Vagina (tissue), 2 donors: ENCODE results near the gene IGDCC3. TPM values are rescaled to one million over a fixed set of nuclear protein-coding genes. Genes with fewer than 3 reads are reported as not detected.

Experiments used
- DNase-seq, 2 donors: peaks; one replicate each; pipeline ENCODE4 v3.0.0-alpha.2; 2017; ENCODE audit errors: extremely low spot score in 2 of 2
- H3K27ac ChIP-seq: fragments of 200-600 bp; sonication (generic); one replicate; pipeline ENCODE4 v1.5.1; 2019
- H3K27me3 ChIP-seq: fragments of 200-600 bp; sonication (generic); one replicate; pipeline ENCODE4 v1.5.1; 2019
- H3K36me3 ChIP-seq, 2 donors: fragments of 200-600 bp; sonication (generic); one replicate each; pipeline ENCODE4 v1.5.1; 2017 to 2019
- H3K4me1 ChIP-seq: fragments of 200-600 bp; sonication (generic); one replicate; pipeline ENCODE4 v1.5.1; 2019
- H3K4me3 ChIP-seq, 2 donors: fragments of 200-600 bp; sonication (generic); 1 replicate in 1 of 2; 2 replicates in 1 of 2; pipeline ENCODE4 v1.5.1; 2016 to 2019
- H3K9me3 ChIP-seq: fragments of 200-600 bp; sonication (generic); one replicate; pipeline ENCODE4 v1.5.1; 2019
- POLR2A ChIP-seq, 2 donors: fragments of 450-650 bp; IDR thresholded peaks; one replicate each; pipeline ENCODE4 v1.6.1; 2017; ENCODE audit warnings: antibody characterized with exemption in 2 of 2, mild to moderate bottlenecking in 2 of 2, moderate library complexity in 2 of 2
- POLR2AphosphoS5 ChIP-seq, 2 donors: sonication (generic); formaldehyde crosslinking; IDR thresholded peaks; one replicate each; pipeline ENCODE4 v1.9.0; 2017; ENCODE audit warnings: antibody characterized with exemption in 2 of 2, mild to moderate bottlenecking in 2 of 2, low read depth in 1 of 2; ENCODE audit not compliant: insufficient read depth in 1 of 2
- intact Hi-C: fragments of 100-400 bp; cut with DNase I; formaldehyde crosslinking; loops from one replicate; pipeline ENCODE4 v1.15.1; 2023
- total RNA-seq: library from RNA; depleted of rRNA; stranded (reverse); fragments of >200 nt; gene quantifications from one replicate; pipeline ENCODE4 v1.2.3, GENCODE V29; 2016
- TF ChIP-seq, protein P1 (sequence below), 3 experiments: fragments of 450-650 bp in 2 of 3; fragments of 200-600 bp in 1 of 3; sonication (generic) in 1 of 3; IDR thresholded peaks; one replicate each; pipeline ENCODE4 v1.5.1; 2017 to 2019; ENCODE audit warnings: antibody characterized with exemption in 3 of 3, mild to moderate bottlenecking in 2 of 3, moderate library complexity in 2 of 3

Gene IGDCC3
- total RNA-seq, 1 donor from 2014 or later, result 0.49 TPM

DNA sequence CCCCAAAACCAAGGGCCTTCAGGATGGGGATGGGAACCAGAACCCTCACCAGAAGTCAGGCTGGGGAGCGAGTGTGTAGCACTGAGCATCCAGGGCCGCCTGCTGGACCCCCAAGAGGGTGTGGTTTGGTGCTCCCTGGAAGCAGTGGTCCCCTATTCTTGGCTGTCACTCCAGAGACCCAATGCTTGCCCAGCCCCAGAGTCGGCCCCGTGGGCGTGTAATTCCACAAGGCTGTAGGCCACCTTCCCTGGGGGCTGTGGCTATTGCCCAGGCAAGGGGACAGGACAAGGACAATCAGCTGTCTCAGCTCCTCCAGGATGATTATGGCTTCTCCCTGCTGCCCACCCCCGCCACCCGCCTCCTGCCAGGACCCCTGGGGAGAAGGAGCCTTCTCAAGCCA is 14.5 kb downstream of the IGDCC3 start:
- DNase-seq, result no peak
- intact Hi-C loops, result no loop called here
- TF ChIP-seq POLR2AphosphoS5 (IDR thresholded peaks at IDR 0.05; ENCODE audit: insufficient read depth in 1 of 2, low read depth in 1 of 2) (no peak), POLR2A (IDR thresholded peaks at IDR 0.05) (no peak)
- TF ChIP-seq, protein P1, sequence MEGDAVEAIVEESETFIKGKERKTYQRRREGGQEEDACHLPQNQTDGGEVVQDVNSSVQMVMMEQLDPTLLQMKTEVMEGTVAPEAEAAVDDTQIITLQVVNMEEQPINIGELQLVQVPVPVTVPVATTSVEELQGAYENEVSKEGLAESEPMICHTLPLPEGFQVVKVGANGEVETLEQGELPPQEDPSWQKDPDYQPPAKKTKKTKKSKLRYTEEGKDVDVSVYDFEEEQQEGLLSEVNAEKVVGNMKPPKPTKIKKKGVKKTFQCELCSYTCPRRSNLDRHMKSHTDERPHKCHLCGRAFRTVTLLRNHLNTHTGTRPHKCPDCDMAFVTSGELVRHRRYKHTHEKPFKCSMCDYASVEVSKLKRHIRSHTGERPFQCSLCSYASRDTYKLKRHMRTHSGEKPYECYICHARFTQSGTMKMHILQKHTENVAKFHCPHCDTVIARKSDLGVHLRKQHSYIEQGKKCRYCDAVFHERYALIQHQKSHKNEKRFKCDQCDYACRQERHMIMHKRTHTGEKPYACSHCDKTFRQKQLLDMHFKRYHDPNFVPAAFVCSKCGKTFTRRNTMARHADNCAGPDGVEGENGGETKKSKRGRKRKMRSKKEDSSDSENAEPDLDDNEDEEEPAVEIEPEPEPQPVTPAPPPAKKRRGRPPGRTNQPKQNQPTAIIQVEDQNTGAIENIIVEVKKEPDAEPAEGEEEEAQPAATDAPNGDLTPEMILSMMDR (IDR thresholded peaks at IDR 0.05), result no peak
- Histone ChIP-seq H3K36me3 (no peaks in the 10 kb centered on the region), H3K27me3 (no peaks in the 10 kb centered on the region), H3K4me1 (no peaks in the 10 kb centered on the region), H3K4me3 (no peak overlapping the region), H3K27ac (no peak overlapping the region), H3K9me3 (no peaks in the 10 kb centered on the region)

DNA sequence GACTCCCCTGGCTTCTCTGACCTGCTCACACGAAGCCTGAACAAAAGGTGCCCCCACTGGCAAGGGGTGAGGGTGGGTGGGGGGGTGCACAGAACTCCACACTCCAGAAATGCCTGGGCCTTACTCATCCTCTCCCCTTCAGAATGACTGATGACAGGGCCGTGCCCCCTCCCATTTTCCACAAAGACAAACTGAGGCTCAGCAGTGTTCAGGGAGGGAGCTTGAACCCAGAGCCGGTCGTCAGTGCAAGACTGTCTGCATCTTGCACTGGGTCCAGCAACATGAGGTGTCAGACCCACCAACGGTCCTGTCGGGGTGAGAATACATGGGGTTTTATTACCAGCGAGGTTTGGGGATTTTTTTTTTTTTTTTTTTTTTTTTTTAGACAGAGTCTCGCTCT is 15.3 kb downstream of the IGDCC3 start:
- H3K27me3 ChIP-seq, result no peaks in the 10 kb centered on the region
- H3K4me3 ChIP-seq, result no peak overlapping the region
- no peak for DNase-seq
- TF ChIP-seq POLR2A (IDR thresholded peaks at IDR 0.05) (no peak), POLR2AphosphoS5 (IDR thresholded peaks at IDR 0.05; ENCODE audit: insufficient read depth in 1 of 2, low read depth in 1 of 2) (no peak)
- TF ChIP-seq, protein P1 (IDR thresholded peaks at IDR 0.05), result no peak
- H3K9me3 ChIP-seq, result no peaks in the 10 kb centered on the region
- H3K27ac ChIP-seq, result no peak overlapping the region
- H3K36me3 ChIP-seq, result no peaks in the 10 kb centered on the region
- H3K4me1 ChIP-seq, result no peaks in the 10 kb centered on the region
- intact Hi-C loops, result no loop called here

DNA sequence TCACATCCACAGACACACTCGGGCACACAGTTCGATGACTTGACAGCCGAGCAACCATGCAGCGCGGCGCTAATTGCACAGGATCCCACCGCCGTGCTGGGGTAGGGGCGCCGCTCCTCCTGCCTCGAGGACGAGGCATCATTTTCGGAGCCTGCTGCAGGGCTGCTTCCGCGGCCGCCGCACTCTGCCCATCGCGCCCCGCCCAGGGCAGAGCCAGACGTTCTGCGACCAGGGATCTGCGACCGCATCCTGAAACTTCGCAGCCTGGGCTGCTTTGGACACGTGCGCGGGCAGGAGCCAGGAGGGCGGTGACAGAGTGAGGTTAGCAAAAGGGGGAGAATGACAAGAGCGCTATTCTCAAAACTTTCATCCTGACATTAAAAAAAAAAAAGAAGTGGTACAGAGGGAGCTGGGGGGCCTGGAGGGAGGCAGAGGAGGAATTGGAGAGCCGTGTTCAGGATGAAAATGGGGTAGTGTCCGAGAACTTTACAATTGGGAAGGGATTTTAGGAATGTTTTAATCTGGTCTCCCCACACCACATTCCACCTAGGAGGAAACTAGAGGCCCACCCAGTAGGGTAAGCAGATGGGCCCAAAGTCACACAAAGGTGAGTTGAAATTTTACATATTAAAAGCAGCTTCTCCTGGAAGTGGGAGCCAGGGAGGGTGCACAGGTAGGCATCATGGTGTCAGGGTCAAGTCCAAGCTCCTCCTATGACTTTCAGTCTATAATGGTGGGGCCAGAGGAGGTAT is 15.9 kb downstream of the IGDCC3 start:
- Histone ChIP-seq H3K36me3 (no peaks in the 10 kb centered on the region), H3K9me3 (no peaks in the 10 kb centered on the region), H3K4me3 (no peak overlapping the region), H3K27ac (no peak overlapping the region), H3K27me3 (no peaks in the 10 kb centered on the region), H3K4me1 (no peaks in the 10 kb centered on the region)
- DNase-seq, result no peak
- TF ChIP-seq POLR2AphosphoS5 (IDR thresholded peaks at IDR 0.05; ENCODE audit: insufficient read depth in 1 of 2, low read depth in 1 of 2) (no peak), POLR2A (IDR thresholded peaks at IDR 0.05) (no peak)
- TF ChIP-seq, protein P1 (IDR thresholded peaks at IDR 0.05), result no peak
- intact Hi-C loops, result no loop called here

DNA sequence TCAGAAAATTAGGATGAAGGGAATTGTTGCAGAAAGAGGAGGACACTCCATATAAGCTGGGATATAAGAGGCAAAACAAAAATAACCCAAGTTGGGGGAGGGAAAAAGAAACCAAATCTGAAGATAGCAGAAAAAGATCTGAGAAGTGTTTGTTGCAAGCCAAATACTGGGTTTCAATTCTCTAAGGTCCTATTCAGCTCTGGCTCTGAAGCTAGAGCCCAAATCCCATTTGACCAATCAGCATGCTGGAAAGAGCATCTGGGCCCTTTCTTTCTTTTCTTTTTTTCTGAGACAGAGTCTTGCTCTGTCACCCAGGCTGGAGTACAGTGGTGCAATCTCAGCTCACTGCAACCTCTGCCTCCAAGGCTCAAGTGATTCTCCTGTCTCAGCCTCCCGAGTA is 17.3 kb downstream of the IGDCC3 start:
- intact Hi-C loops, result no loop called here
- no peak overlapping the region for H3K4me3 ChIP-seq

DNA sequence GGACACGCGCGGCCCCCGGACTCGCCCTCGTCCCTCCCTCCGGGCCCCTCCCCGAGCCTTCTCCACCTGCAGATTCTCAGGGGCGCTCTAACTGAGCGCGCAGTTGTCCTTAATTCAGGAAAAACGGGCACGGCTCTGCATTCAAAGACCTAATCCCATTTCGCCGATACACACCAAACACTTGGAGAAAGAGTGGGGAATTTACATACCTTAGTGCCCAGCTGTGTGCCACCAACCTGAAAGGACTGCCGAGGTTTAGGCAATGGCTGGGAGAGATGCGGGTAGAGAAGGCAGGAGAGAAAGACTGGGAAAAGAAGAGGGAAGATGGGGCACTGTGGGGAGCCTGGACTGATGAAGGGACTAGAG is 21.8 kb downstream of the IGDCC3 start:
- H3K4me3 ChIP-seq, result peak overlapping the region; percentile 39 to 54
- TF ChIP-seq, protein P1 (IDR thresholded peaks at IDR 0.05), result no peak
- TF ChIP-seq POLR2A (IDR thresholded peaks at IDR 0.05) (no peak), POLR2AphosphoS5 (IDR thresholded peaks at IDR 0.05; ENCODE audit: insufficient read depth in 1 of 2, low read depth in 1 of 2) (no peak)
- H3K27ac ChIP-seq, result no peak overlapping the region
- H3K27me3 ChIP-seq, result no peaks in the 10 kb centered on the region
- H3K9me3 ChIP-seq, result no peaks in the 10 kb centered on the region
- intact Hi-C loops, result no loop called here
- no peak for DNase-seq
- H3K4me1 ChIP-seq, result peaks cover 11% of the 10 kb centered on the region
- H3K36me3 ChIP-seq, result no peaks in the 10 kb centered on the region

More for the DNA sequence above, 17.3 kb downstream of the IGDCC3 start:
- DNase-seq, result no peak
- Histone ChIP-seq H3K36me3 (no peaks in the 10 kb centered on the region), H3K4me1 (peaks cover 7% of the 10 kb centered on the region), H3K9me3 (no peaks in the 10 kb centered on the region), H3K27ac (no peak overlapping the region), H3K27me3 (no peaks in the 10 kb centered on the region)
- TF ChIP-seq, protein P1 (IDR thresholded peaks at IDR 0.05), result no peak
- TF ChIP-seq POLR2AphosphoS5 (IDR thresholded peaks at IDR 0.05; ENCODE audit: insufficient read depth in 1 of 2, low read depth in 1 of 2), result no peak
- TF ChIP-seq POLR2A (IDR thresholded peaks at IDR 0.05), result no peak
